Uterus (tissue), 2 donors: ENCODE measurements around the gene ACTL6B.

Experiments used
- POLR2A ChIP-seq, 2 donors: fragments of 450-650 bp; IDR thresholded peaks; one replicate each; pipeline ENCODE4 v1.6.1; 2016; ENCODE audit warnings: antibody characterized with exemption in 2 of 2, mild to moderate bottlenecking in 1 of 2, moderate library complexity in 1 of 2
- TF ChIP-seq, protein P1 (sequence below), 4 experiments: fragments of 200-600 bp in 2 of 4; fragments of 450-650 bp in 2 of 4; sonication (generic) in 2 of 4; IDR thresholded peaks; one replicate each; pipeline ENCODE4 v1.5.1; 2016 to 2019; ENCODE audit warnings: antibody characterized with exemption in 4 of 4, mild to moderate bottlenecking in 2 of 4, moderate library complexity in 1 of 4

DNA sequence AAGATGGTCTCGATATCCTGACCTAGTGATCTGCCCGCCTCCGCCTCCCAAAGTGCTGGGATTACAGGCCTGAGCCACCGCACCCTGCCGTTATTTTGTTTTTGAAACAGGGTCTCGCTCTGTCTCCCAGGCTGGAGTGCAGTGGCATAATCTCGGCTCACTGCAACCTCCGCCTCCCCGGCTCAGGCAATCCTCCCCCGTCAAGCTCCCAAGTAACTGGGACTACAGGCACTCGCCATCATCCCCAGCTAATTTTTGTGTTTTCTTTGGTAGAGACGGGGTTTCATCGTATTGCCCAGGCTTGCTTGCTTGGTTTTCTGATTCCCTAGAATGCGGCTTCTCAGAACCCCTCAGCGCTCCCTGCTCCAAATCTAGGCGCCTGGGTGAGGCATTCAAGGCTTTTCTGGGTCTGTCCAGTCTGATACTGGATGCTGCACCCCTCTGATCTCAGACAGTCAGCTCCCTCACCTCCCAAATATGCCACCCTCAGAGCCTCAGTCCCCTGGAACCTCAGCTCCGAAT lies 16.2 kb downstream of the ACTL6B start:
- TF ChIP-seq, protein P1, sequence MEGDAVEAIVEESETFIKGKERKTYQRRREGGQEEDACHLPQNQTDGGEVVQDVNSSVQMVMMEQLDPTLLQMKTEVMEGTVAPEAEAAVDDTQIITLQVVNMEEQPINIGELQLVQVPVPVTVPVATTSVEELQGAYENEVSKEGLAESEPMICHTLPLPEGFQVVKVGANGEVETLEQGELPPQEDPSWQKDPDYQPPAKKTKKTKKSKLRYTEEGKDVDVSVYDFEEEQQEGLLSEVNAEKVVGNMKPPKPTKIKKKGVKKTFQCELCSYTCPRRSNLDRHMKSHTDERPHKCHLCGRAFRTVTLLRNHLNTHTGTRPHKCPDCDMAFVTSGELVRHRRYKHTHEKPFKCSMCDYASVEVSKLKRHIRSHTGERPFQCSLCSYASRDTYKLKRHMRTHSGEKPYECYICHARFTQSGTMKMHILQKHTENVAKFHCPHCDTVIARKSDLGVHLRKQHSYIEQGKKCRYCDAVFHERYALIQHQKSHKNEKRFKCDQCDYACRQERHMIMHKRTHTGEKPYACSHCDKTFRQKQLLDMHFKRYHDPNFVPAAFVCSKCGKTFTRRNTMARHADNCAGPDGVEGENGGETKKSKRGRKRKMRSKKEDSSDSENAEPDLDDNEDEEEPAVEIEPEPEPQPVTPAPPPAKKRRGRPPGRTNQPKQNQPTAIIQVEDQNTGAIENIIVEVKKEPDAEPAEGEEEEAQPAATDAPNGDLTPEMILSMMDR (IDR thresholded peaks at IDR 0.05), result no peak
- no peak for TF ChIP-seq POLR2A (IDR thresholded peaks at IDR 0.05)
